Nephron (organoid): Measurements from ENCODE around the gene KRT17.
A peak's percentile ranks its signal among the peaks of the same experiment; 100 is the strongest.

Experiments used
- H3K27ac Mint-ChIP-seq, 3 experiments: 2 replicates each; pipeline ENCODE4 v1.8.0; 2020; ENCODE audit warnings: mixed read lengths in 3 of 3, mild to moderate bottlenecking in 2 of 3, moderate library complexity in 1 of 3
- H3K27me3 Mint-ChIP-seq: 2 replicates; pipeline ENCODE4 v1.8.0; 2021; ENCODE audit warnings: low read depth, mild to moderate bottlenecking, moderate library complexity, mixed read lengths
- H3K36me3 Mint-ChIP-seq: 2 replicates; pipeline ENCODE4 v1.8.0; 2020; ENCODE audit warnings: low read depth, mixed read lengths
- H3K4me1 Mint-ChIP-seq: 2 replicates; pipeline ENCODE4 v1.8.0; 2020; ENCODE audit warnings: mixed read lengths
- H3K4me3 Mint-ChIP-seq, 3 experiments: 2 replicates each; pipeline ENCODE4 v1.8.0; 2020; ENCODE audit warnings: mild to moderate bottlenecking in 3 of 3, mixed read lengths in 3 of 3, moderate library complexity in 2 of 3
- H3K9me3 Mint-ChIP-seq: 2 replicates; pipeline ENCODE4 v1.8.0; 2020; ENCODE audit warnings: mixed read lengths
- CTCF ChIP-seq, 3 experiments: fragments of 200-600 bp; sonication (generic); IDR thresholded peaks; one replicate each; pipeline ENCODE4 v1.5.0; 2021; ENCODE audit warnings: antibody characterized with exemption in 3 of 3; ENCODE audit not compliant: unreplicated experiment in 3 of 3

The KRT17 gene

DNA sequence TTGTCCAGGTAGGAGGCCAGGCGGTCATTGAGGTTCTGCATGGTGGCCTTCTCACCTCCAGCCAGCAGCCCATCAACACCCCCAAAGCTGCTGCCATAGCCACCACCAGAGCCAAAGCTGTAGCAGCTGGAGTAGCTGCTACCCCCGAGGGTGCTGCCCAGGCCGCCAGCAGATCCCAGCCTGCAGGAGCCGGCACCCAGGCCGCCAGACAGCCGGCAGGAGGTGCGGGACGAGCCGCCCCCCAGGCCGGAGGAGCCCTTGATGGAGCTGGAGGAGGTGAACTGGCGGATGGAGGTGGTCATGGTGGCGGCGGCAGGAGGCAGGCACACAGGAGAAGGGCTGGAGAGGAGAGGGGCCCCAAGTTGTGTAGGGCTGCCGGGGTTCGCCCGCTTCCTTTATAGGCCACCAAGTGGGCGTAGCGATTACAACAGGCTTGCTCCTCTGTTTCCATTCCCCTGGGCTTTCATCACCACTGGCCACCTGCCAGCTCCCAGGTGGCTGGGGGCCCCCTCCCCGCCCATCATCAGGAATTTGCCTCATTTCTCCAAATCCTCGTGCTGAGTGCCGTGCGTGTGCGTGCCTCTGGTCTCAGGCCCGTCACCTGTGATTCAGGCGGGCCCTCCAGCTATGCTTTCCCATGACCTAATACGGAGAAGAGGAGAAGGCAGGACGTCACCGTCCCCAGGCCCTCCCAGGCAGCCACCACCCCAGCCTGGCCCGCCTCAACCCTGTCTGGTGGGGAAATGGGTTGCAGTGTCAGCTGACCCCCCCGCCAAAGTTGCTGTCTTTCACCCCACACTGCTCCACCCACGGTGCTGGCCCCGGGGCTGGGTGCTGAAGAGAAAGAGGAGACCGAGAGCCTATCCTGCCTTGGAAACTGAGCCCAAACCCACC, at the start of gene KRT17:
Gene KRT17 (minus strand): TSS at position 368 of the 894 bp plus-strand sequence. CDS start 66 bp downstream, at position 302.
- TF ChIP-seq CTCF (IDR thresholded peaks at IDR 0.05; ENCODE audit: unreplicated experiment in 3 of 3) = no peak
- Mint-ChIP-seq H3K4me3 (no peak within 1 kb of the TSS), H3K36me3 (no peaks in the 10 kb centered on the region)

DNA sequence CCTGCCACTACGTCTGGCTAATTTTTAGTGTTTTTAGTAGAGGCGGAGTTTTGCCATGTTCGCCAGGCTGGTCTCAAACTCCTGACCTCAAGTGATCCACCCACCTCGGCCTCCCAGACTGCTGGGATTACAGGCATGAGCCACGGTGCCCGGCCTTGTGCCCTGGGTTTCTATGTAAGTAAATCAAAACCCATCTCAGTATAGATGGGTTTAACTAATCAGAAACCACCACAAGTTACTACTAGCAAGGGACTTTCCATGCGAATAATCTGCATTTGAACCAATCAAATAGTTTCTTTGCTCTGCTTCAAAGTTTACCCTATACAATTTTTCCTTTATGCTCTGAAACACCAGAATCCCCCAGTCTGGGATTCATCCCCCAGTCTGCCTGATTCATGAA, 47.8 kb upstream of the KRT17 start:
- peaks cover 5% of the 10 kb centered on the region for H3K27me3 Mint-ChIP-seq
- no peak for TF ChIP-seq CTCF (IDR thresholded peaks at IDR 0.05; ENCODE audit: unreplicated experiment in 3 of 3)
- H3K4me3 Mint-ChIP-seq = no peak overlapping the region
- H3K9me3 Mint-ChIP-seq = no peaks in the 10 kb centered on the region
- H3K27ac Mint-ChIP-seq = no peak overlapping the region
- peaks cover 11% of the 10 kb centered on the region for H3K4me1 Mint-ChIP-seq
- H3K36me3 Mint-ChIP-seq = no peaks in the 10 kb centered on the region

More for the DNA sequence above, at the start of gene KRT17:
- H3K4me1 Mint-ChIP-seq = peaks cover 42% of the 10 kb centered on the region
- no peaks in the 10 kb centered on the region for H3K9me3 Mint-ChIP-seq
- peaks cover 13% of the 10 kb centered on the region for H3K27me3 Mint-ChIP-seq
- peak within 1 kb of the TSS in 1 of 3 experiments; percentile 37 for H3K27ac Mint-ChIP-seq

DNA sequence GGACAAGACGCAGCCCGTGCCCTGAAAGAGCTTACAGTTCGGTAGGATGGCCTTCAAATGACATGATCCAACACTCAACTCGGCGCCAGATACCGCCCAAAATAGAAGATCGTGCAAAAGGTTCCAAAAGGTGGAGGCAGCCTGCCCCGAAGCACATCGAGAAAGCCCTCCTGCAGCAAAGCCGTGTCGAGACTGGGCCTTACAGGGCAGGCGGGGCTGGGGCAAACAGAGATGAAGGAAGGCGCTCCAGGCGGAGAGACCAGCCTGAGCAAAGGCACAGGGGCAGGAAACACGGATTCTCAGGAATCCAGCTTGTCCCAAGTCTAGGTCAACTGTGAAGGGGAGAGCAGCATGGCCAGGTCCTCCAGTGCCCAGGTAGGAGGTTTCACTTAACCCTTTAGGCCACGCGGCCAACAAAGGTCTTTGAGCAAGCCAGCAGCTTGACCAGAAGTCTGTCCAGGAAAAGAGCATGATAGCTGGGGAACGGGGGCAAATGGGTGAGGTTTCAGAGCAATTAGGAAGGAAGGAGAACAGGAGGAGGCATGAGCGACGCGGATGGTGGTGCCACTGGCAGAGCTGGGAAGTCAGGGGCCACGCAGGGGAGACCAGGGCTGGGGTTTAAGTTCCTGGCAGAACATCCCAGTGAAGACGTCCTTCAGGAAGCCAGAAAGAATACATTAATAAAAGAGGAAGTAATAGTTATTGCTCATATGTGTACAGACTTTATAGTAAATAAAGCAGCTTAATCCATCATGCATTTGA, 43.1 kb upstream of the KRT17 start:
- Mint-ChIP-seq H3K27ac (peak overlapping the region in 2 of 3 experiments; percentile 52 to 63), H3K36me3 (no peaks in the 10 kb centered on the region), H3K4me1 (peaks cover 19% of the 10 kb centered on the region), H3K27me3 (peaks cover 17% of the 10 kb centered on the region), H3K4me3 (peak overlapping the region; percentile 81 to 84 (median 83)), H3K9me3 (no peaks in the 10 kb centered on the region)
- TF ChIP-seq CTCF (IDR thresholded peaks at IDR 0.05; ENCODE audit: unreplicated experiment in 3 of 3) = no peak

GRCh38 chr17:41666708-41667279, 42.4 kb upstream of the KRT17 start:
- Mint-ChIP-seq H3K36me3 (no peaks in the 10 kb centered on the region), H3K27ac (peak overlapping the region in 2 of 3 experiments; percentile 52 to 63), H3K9me3 (no peaks in the 10 kb centered on the region), H3K27me3 (peaks cover 17% of the 10 kb centered on the region), H3K4me3 (peak overlapping the region; percentile 81 to 84 (median 83)), H3K4me1 (peaks cover 19% of the 10 kb centered on the region)
- peak; percentile 92 to 94 (median 93) for TF ChIP-seq CTCF (IDR thresholded peaks at IDR 0.05; ENCODE audit: unreplicated experiment in 3 of 3)

DNA sequence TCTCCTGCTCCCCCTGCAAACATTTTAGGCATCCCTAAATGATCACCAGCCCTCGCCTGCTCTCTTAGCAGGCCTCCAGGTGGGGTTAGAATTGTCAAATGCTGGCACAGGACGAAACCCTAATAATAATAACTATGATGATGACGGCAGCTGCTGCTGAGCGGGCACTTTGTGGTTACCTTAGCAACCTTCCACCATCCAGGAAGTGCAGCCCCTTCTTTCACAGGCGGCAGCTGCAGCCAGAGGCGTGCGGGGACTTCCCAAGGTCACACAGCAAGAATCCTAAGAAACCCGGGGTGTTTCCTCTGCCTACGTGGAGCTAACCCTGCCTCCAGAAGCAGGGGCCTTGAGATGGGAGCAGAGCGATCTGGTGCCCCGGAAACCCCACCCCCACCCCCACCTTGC, 41.9 kb upstream of the KRT17 start:
- peak in 2 of 3 experiments; percentile 11 to 32 for TF ChIP-seq CTCF (IDR thresholded peaks at IDR 0.05; ENCODE audit: unreplicated experiment in 3 of 3)
- H3K9me3 Mint-ChIP-seq = no peaks in the 10 kb centered on the region
- peaks cover 17% of the 10 kb centered on the region for H3K27me3 Mint-ChIP-seq
- peak overlapping the region; percentile 78 to 88 (median 86) for H3K27ac Mint-ChIP-seq
- H3K36me3 Mint-ChIP-seq = no peaks in the 10 kb centered on the region
- H3K4me3 Mint-ChIP-seq = peak overlapping the region; percentile 81 to 84 (median 83)
- H3K4me1 Mint-ChIP-seq = peaks cover 19% of the 10 kb centered on the region
